HepG2 (cell line): Measurements from ENCODE around the gene KCTD1. TPM values are rescaled to one million over a fixed set of nuclear protein-coding genes. Genes with fewer than 3 reads are reported as not detected.

Source experiments
- ARID5B ChIP-seq: IDR thresholded peaks from 2 replicates; pipeline ENCODE4 v1.4.0; 2020; ENCODE audit warnings: mild to moderate bottlenecking, missing genetic modification reagents
- ATF4 ChIP-seq, 2 experiments: fragments of 450-650 bp in 1 of 2; sonication (generic) in 1 of 2; formaldehyde crosslinking; IDR thresholded peaks; 2 replicates each; pipeline versions ENCODE4 v1.5.0 to v1.8.0; 2020 to 2022; ENCODE audit warnings: mild to moderate bottlenecking in 1 of 2, missing genetic modification reagents in 1 of 2
- CEBPB ChIP-seq: IDR thresholded peaks from 2 replicates; pipeline ENCODE4 v1.6.1; 2011; ENCODE audit warnings: low read depth, low read length, improper control_type of control experiment, borderline replicate concordance
- DMTF1 ChIP-seq: sonication (generic); formaldehyde crosslinking; IDR thresholded peaks from 2 replicates; pipeline ENCODE4 v1.4.0; 2020; ENCODE audit warnings: mild to moderate bottlenecking, missing genetic modification reagents
- FOSL2 ChIP-seq: sonication (generic); formaldehyde crosslinking; IDR thresholded peaks from 2 replicates; pipeline ENCODE4 v1.4.0; 2020; ENCODE audit warnings: missing genetic modification reagents
- FOXA3 ChIP-seq: IDR thresholded peaks from 2 replicates; pipeline ENCODE4 v1.6.1; 2016; ENCODE audit warnings: missing genetic modification reagents, missing compliant biosample characterization
- GATAD2A ChIP-seq: IDR thresholded peaks from 2 replicates; pipeline ENCODE4 v1.6.1; 2016
- HNRNPUL1 ChIP-seq: fragments of 200-400 bp; formaldehyde crosslinking; IDR thresholded peaks from 2 replicates; pipeline ENCODE4 v1.6.1; 2017; ENCODE audit warnings: low read depth, mild to moderate bottlenecking, low read length, moderate library complexity
- JDP2 ChIP-seq: sonication (generic); formaldehyde crosslinking; IDR thresholded peaks from 2 replicates; pipeline ENCODE4 v1.8.1; 2022; ENCODE audit warnings: missing genetic modification reagents, borderline replicate concordance
- JUND ChIP-seq: sonication (generic); formaldehyde crosslinking; IDR thresholded peaks from 2 replicates; pipeline ENCODE4 v1.8.0; 2022; ENCODE audit warnings: mild to moderate bottlenecking, missing genetic modification reagents
- KDM6A ChIP-seq: IDR thresholded peaks from 2 replicates; pipeline ENCODE4 v1.6.1; 2016; ENCODE audit warnings: low read depth
- ZFP90 ChIP-seq: sonication (generic); formaldehyde crosslinking; IDR thresholded peaks from 2 replicates; pipeline ENCODE4 v1.8.0; 2022; ENCODE audit warnings: missing genetic modification reagents, mild to moderate bottlenecking, inconsistent platforms, borderline replicate concordance
- ZNF558 ChIP-seq: sonication (generic); formaldehyde crosslinking; IDR thresholded peaks from 2 replicates; pipeline ENCODE4 v1.9.0; 2022; ENCODE audit warnings: mild to moderate bottlenecking, missing genetic modification reagents, borderline replicate concordance
- ZNF841 ChIP-seq: sonication (generic); formaldehyde crosslinking; IDR thresholded peaks from 2 replicates; pipeline ENCODE4 v1.8.1; 2023; ENCODE audit warnings: missing genetic modification reagents, borderline replicate concordance
- polyA plus RNA-seq, 8 experiments: library from polyadenylated mRNA; depleted of rRNA in 3 of 8; stranded (reverse) in 7 of 8; unstranded in 1 of 8; fragments of >200 nt; fragmentation: Illumina TruSeq in 4 of 8; extraction: Trizol in 4 of 8; gene quantifications; 2 replicates each; pipeline versions ENCODE4 v1.2.1 to v1.2.3, GENCODE V29; 2011 to 2016; ENCODE audit warnings: low read depth in 4 of 8, missing spikeins in 1 of 8, mixed read lengths in 1 of 8; ENCODE audit not compliant: insufficient read depth in 1 of 8
- total RNA-seq, 5 experiments: library from RNA; depleted of rRNA; stranded (reverse); fragments of >200 nt; fragmentation: Illumina TruSeq; extraction: Trizol; gene quantifications; 2 replicates each; pipeline ENCODE4 v1.2.3, GENCODE V29; 2016; ENCODE audit warnings: low read depth in 1 of 5
- TF ChIP-seq, protein P1 (sequence below): sonication (generic); formaldehyde crosslinking; IDR thresholded peaks from 2 replicates; pipeline ENCODE4 v1.5.0; 2020; ENCODE audit warnings: mild to moderate bottlenecking, missing genetic modification reagents, borderline replicate concordance
- TF ChIP-seq, protein P2 (sequence below): sonication (generic); formaldehyde crosslinking; IDR thresholded peaks from 2 replicates; pipeline ENCODE4 v1.5.1; 2020; ENCODE audit warnings: missing genetic modification reagents, mild to moderate bottlenecking, borderline replicate concordance

The KCTD1 gene
- total and polyA plus RNA-seq, 2 of the 13 experiments (the other 11 are each of a cell fraction or from before 2014, with no cell fraction given) = 2.7 to 6.8 TPM

- TF ChIP-seq ARID5B (CRISPR knock-in tag) (peak; percentile 49), KDM6A (CRISPR knock-in tag) (no peak), HNRNPUL1 (no peak), ZNF841 (no peak), ZNF558 (no peak), CEBPB (peak; percentile 78; the same call in 1 of the 2 replicates), ZFP90 (no peak), FOXA3 (peak; percentile 8; the same call in 1 of the 2 replicates), FOSL2 (CRISPR knock-in tag) (peak; percentile 93), JDP2 (CRISPR knock-in tag) (no peak), ATF4 (CRISPR knock-in tag; IDR thresholded peaks at IDR 0.05) (peak in 1 of 2 experiments; percentile 88; a peak in 2 of 4 replicates), DMTF1 (CRISPR knock-in tag) (no peak), GATAD2A (CRISPR knock-in tag) (peak; percentile 44; the same call in 1 of the 2 replicates), JUND (CRISPR knock-in tag) (0 out of 2 replicates have a peak, but pooled peaks have one; percentile 13)
- TF ChIP-seq, protein P1, sequence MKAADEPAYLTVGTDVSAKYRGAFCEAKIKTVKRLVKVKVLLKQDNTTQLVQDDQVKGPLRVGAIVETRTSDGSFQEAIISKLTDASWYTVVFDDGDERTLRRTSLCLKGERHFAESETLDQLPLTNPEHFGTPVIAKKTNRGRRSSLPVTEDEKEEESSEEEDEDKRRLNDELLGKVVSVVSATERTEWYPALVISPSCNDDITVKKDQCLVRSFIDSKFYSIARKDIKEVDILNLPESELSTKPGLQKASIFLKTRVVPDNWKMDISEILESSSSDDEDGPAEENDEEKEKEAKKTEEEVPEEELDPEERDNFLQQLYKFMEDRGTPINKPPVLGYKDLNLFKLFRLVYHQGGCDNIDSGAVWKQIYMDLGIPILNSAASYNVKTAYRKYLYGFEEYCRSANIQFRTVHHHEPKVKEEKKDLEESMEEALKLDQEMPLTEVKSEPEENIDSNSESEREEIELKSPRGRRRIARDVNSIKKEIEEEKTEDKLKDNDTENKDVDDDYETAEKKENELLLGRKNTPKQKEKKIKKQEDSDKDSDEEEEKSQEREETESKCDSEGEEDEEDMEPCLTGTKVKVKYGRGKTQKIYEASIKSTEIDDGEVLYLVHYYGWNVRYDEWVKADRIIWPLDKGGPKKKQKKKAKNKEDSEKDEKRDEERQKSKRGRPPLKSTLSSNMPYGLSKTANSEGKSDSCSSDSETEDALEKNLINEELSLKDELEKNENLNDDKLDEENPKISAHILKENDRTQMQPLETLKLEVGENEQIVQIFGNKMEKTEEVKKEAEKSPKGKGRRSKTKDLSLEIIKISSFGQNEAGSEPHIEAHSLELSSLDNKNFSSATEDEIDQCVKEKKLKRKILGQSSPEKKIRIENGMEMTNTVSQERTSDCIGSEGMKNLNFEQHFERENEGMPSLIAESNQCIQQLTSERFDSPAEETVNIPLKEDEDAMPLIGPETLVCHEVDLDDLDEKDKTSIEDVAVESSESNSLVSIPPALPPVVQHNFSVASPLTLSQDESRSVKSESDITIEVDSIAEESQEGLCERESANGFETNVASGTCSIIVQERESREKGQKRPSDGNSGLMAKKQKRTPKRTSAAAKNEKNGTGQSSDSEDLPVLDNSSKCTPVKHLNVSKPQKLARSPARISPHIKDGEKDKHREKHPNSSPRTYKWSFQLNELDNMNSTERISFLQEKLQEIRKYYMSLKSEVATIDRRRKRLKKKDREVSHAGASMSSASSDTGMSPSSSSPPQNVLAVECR (CRISPR knock-in tag) = no peak
- TF ChIP-seq, protein P2, sequence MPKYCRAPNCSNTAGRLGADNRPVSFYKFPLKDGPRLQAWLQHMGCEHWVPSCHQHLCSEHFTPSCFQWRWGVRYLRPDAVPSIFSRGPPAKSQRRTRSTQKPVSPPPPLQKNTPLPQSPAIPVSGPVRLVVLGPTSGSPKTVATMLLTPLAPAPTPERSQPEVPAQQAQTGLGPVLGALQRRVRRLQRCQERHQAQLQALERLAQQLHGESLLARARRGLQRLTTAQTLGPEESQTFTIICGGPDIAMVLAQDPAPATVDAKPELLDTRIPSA (CRISPR knock-in tag) = no peak
Observed at GRCh38 chr18:26436176-26437051, 111.9 kb downstream of the KCTD1 start (continued).
